Neural cell (in vitro differentiated cells): Measurements from ENCODE around the gene PTPRT. TPM values are rescaled to one million over a fixed set of nuclear protein-coding genes. Genes with fewer than 3 reads are reported as not detected.

Source experiments
- H2AFZ ChIP-seq: fragments of 200-600, 300-800 bp; sonication (generic), shearing (Covaris generic); 2 replicates; pipeline ENCODE4 v1.6.0; 2014; ENCODE audit warnings: low read depth, mild to moderate bottlenecking, antibody characterized with exemption, low read length, moderate library complexity
- H3F3A ChIP-seq: fragments of 200-600 bp; shearing (Covaris generic); 2 replicates; pipeline ENCODE4 v1.6.1; 2016; ENCODE audit warnings: mild to moderate bottlenecking, moderate library complexity, mixed read lengths, antibody characterized with exemption, low read length; ENCODE audit not compliant: insufficient read depth, poor library complexity, severe bottlenecking
- H3K27ac ChIP-seq: fragments of 200-600, 300-800 bp; sonication (generic), shearing (Covaris generic); 2 replicates; pipeline ENCODE4 v1.5.1; 2014; ENCODE audit warnings: mild to moderate bottlenecking, low read length, moderate library complexity
- H3K27me3 ChIP-seq: fragments of 300-800, 200-600 bp; sonication (generic), shearing (Covaris generic); 2 replicates; pipeline ENCODE4 v1.6.0; 2014; ENCODE audit warnings: mild to moderate bottlenecking, low read depth, low read length, moderate library complexity; ENCODE audit not compliant: insufficient read depth
- H3K36me3 ChIP-seq: fragments of 300-800, 200-600 bp; sonication (generic), shearing (Covaris generic); 2 replicates; pipeline ENCODE4 v1.5.1; 2014; ENCODE audit warnings: mild to moderate bottlenecking, antibody characterized with exemption, low read length, moderate library complexity; ENCODE audit not compliant: insufficient read depth
- H3K4me2 ChIP-seq: fragments of 300-800, 200-600 bp; sonication (generic), shearing (Covaris generic); 2 replicates; pipeline ENCODE4 v1.6.0; 2014; ENCODE audit warnings: mild to moderate bottlenecking, low read length
- H3K4me3 ChIP-seq: fragments of 300-800, 200-600 bp; sonication (generic), shearing (Covaris generic); 2 replicates; pipeline ENCODE4 v1.5.1; 2014; ENCODE audit warnings: mild to moderate bottlenecking, low read length, moderate library complexity
- H3K79me2 ChIP-seq: fragments of 200-600 bp; shearing (Covaris generic); replicated peaks from 2 replicates; pipeline ENCODE4 v1.6.0; 2014; ENCODE audit warnings: mild to moderate bottlenecking, low read length, moderate library complexity; ENCODE audit not compliant: insufficient read depth
- H3K9ac ChIP-seq: fragments of 300-800, 200-600 bp; sonication (generic), shearing (Covaris generic); 2 replicates; pipeline ENCODE4 v1.6.1; 2016; ENCODE audit warnings: mild to moderate bottlenecking, low read length, mixed read lengths
- H3K9me2 ChIP-seq: fragments of 200-600 bp; shearing (Covaris generic); 2 replicates; pipeline ENCODE4 v1.6.1; 2016; ENCODE audit warnings: mild to moderate bottlenecking, low read length, mixed read lengths; ENCODE audit not compliant: insufficient read depth
- H3K9me3 ChIP-seq: fragments of 200-600, 300-800 bp; sonication (generic), shearing (Covaris generic); 2 replicates; pipeline ENCODE4 v1.6.1; 2016; ENCODE audit warnings: mild to moderate bottlenecking, mixed run types, low read length, moderate library complexity, mixed read lengths
- H4K20me1 ChIP-seq: fragments of 200-600 bp; shearing (Covaris generic); 2 replicates; pipeline ENCODE4 v1.6.1; 2016; ENCODE audit warnings: mild to moderate bottlenecking, mixed run types; ENCODE audit not compliant: insufficient read depth
- EP300 ChIP-seq: fragments of 450-650 bp; conservative IDR thresholded peaks from 2 replicates; pipeline ENCODE4 v1.6.1; 2014; ENCODE audit warnings: antibody characterized with exemption, mild to moderate bottlenecking, moderate library complexity; ENCODE audit not compliant: poor library complexity, severe bottlenecking
- EZH2 ChIP-seq: fragments of 200-600, 300-800 bp; shearing (Covaris generic), sonication (generic); IDR thresholded peaks from 2 replicates; pipeline ENCODE4 v1.6.1; 2014; ENCODE audit warnings: antibody characterized with exemption, low read length, borderline replicate concordance, mild to moderate bottlenecking; ENCODE audit not compliant: insufficient read depth, poor library complexity, severe bottlenecking
- MXI1 ChIP-seq: fragments of 450-650 bp; conservative IDR thresholded peaks from 2 replicates; pipeline ENCODE4 v1.6.1; 2014; ENCODE audit warnings: antibody characterized with exemption, mild to moderate bottlenecking; ENCODE audit not compliant: poor library complexity, severe bottlenecking
- POLR2AphosphoS5 ChIP-seq: IDR thresholded peaks from 2 replicates; pipeline ENCODE4 v1.6.1; 2012
- RAD21 ChIP-seq: fragments of 450-650 bp; conservative IDR thresholded peaks from 2 replicates; pipeline ENCODE4 v1.6.1; 2014; ENCODE audit warnings: antibody characterized with exemption, mild to moderate bottlenecking, moderate library complexity
- REST ChIP-seq: IDR thresholded peaks from 2 replicates; pipeline ENCODE4 v1.6.1; 2012; ENCODE audit warnings: borderline replicate concordance
- SMC3 ChIP-seq: fragments of 450-650 bp; conservative IDR thresholded peaks from 2 replicates; pipeline ENCODE4 v1.6.1; 2014; ENCODE audit warnings: antibody characterized with exemption, mild to moderate bottlenecking, moderate library complexity; ENCODE audit not compliant: poor library complexity
- TAF1 ChIP-seq: IDR thresholded peaks from 2 replicates; pipeline ENCODE4 v1.6.1; 2012; ENCODE audit warnings: low read depth
- polyA plus RNA-seq: library from polyadenylated mRNA; depleted of rRNA; stranded (reverse); fragments of >200 nt; gene quantifications from 2 replicates; pipeline ENCODE4 v1.2.3, GENCODE V29; 2014
- TF ChIP-seq, protein P1 (sequence below): fragments of 450-650 bp; IDR thresholded peaks from 2 replicates; pipeline ENCODE4 v1.5.1; 2014; ENCODE audit warnings: antibody characterized with exemption, mild to moderate bottlenecking, moderate library complexity; ENCODE audit not compliant: poor library complexity, severe bottlenecking

PTPRT gene
- polyA plus RNA-seq, 1 donor from 2014 or later = 9.2 TPM

- Histone ChIP-seq H3K27ac (no peak overlapping the region), H3K4me2 (no peak overlapping the region)
These were observed 599.6 kb downstream of the PTPRT start for GRCh38 chr20:42589976-42590639.

DNA sequence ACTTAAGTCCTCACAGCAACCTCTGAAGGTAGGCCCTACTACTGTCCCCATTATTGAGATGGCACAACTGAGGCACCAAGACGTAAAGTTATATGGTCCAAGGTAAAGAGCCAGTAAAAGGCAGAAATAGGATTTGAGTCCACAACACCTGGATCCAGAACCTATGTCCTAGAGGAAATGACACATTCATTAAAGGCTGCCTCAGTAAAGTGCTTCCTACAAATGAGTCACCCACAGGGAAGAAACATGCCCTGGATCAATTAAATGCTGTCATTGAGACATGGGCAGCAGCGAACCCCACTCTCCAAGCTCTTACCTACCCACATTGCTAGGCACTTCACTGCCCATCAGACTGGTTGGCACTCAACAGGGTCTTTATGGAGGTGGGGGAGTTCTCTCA lies 600.9 kb downstream of the PTPRT start:
- no peaks in the 10 kb centered on the region for H3K27me3 ChIP-seq
- H3F3A ChIP-seq = no peaks in the 10 kb centered on the region
- H4K20me1 ChIP-seq = no peaks in the 10 kb centered on the region
- H3K36me3 ChIP-seq = no peaks in the 10 kb centered on the region
- no peaks in the 10 kb centered on the region for H3K9me2 ChIP-seq
- no peak overlapping the region for H3K4me3 ChIP-seq
- H3K79me2 ChIP-seq = no peaks in the 10 kb centered on the region
- H2AFZ ChIP-seq = no peak overlapping the region
- no peaks in the 10 kb centered on the region for H3K9me3 ChIP-seq
- H3K9ac ChIP-seq = no peak overlapping the region
- H3K4me2 ChIP-seq = no peak overlapping the region
- H3K27ac ChIP-seq = no peak overlapping the region
- TF ChIP-seq REST = no peak
- TF ChIP-seq, protein P1, sequence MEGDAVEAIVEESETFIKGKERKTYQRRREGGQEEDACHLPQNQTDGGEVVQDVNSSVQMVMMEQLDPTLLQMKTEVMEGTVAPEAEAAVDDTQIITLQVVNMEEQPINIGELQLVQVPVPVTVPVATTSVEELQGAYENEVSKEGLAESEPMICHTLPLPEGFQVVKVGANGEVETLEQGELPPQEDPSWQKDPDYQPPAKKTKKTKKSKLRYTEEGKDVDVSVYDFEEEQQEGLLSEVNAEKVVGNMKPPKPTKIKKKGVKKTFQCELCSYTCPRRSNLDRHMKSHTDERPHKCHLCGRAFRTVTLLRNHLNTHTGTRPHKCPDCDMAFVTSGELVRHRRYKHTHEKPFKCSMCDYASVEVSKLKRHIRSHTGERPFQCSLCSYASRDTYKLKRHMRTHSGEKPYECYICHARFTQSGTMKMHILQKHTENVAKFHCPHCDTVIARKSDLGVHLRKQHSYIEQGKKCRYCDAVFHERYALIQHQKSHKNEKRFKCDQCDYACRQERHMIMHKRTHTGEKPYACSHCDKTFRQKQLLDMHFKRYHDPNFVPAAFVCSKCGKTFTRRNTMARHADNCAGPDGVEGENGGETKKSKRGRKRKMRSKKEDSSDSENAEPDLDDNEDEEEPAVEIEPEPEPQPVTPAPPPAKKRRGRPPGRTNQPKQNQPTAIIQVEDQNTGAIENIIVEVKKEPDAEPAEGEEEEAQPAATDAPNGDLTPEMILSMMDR = no peak
- TF ChIP-seq RAD21 = no peak
- TF ChIP-seq TAF1 = no peak
- TF ChIP-seq MXI1 = no peak
- no peak for TF ChIP-seq EP300
- TF ChIP-seq SMC3 = no peak

More at GRCh38 chr20:42589976-42590639, 599.6 kb downstream of the PTPRT start:
- Histone ChIP-seq H3K9me2 (no peaks in the 10 kb centered on the region), H3K9me3 (no peaks in the 10 kb centered on the region), H4K20me1 (no peaks in the 10 kb centered on the region), H3K27me3 (no peaks in the 10 kb centered on the region), H3K36me3 (no peaks in the 10 kb centered on the region), H3K79me2 (no peaks in the 10 kb centered on the region), H3F3A (no peaks in the 10 kb centered on the region), H2AFZ (no peak overlapping the region), H3K9ac (no peak overlapping the region), H3K4me3 (no peak overlapping the region)
- TF ChIP-seq EZH2 (no peak), EP300 (no peak), POLR2AphosphoS5 (no peak), SMC3 (no peak), RAD21 (no peak), MXI1 (no peak), REST (no peak), TAF1 (no peak)
- TF ChIP-seq, protein P1 = no peak
